K562 (cell line): ENCODE results near the gene P2RY11. TPM values are rescaled to one million over a fixed set of nuclear protein-coding genes. Genes with fewer than 3 reads are reported as not detected.

Experiments used
- ATAC-seq: fragments of 200-7000 bp; cut with Tn5 transposase; 3 replicates; pipeline ENCODE4 v1.9.1; 2020; ENCODE audit warnings: moderate library complexity
- BruUV-seq: library from RNA; stranded (reverse); fragments of 400-500 nt; replicated peaks from 2 replicates; lab custom pipeline; 2021; lab: Mats Ljungman, UMichigan
- CTCF ChIA-PET: fragments of 300-600 bp; formaldehyde crosslinking; extraction: SDS; loops from one replicate; lab custom pipeline; 2021; ENCODE audit warnings: low intra/inter-chr PET ratio; lab: Yijun Ruan, JAX
- POLR2A ChIA-PET: fragments of 300-600, 350-650 bp; sonication (Branson Sonifier 250); formaldehyde crosslinking; extraction: SDS; loops from one replicate; lab custom pipeline; 2021; ENCODE audit warnings: antibody characterized with exemption, inconsistent platforms; lab: Yijun Ruan, JAX
- DNase-seq, 4 experiments: peaks; one replicate each; pipeline versions ENCODE4 v3.0.0 to v3.0.0-alpha.2; 2011 to 2018; ENCODE audit warnings: low spot score in 3 of 4, mixed read lengths in 3 of 4; ENCODE audit errors: extremely low read depth in 1 of 4
- FAIRE-seq: peaks from 2 replicates; lab custom pipeline; 2011; peaks lifted over from hg19 to GRCh38; lab: Jason Lieb, UNC
- H2AFZ ChIP-seq: 2 replicates; pipeline ENCODE4 v1.6.0; 2011; ENCODE audit warnings: low read depth, low read length, control low read depth, inconsistent platforms
- H3K27ac ChIP-seq: fragments of 200-600 bp; 3 replicates; pipeline ENCODE4 v1.8.0; 2011; ENCODE audit warnings: low read depth, mild to moderate bottlenecking, control low read depth, inconsistent platforms, low read length, moderate library complexity, mixed read lengths; ENCODE audit errors: extremely low read depth
- H3K27me3 ChIP-seq, 2 experiments: fragments of 300-600 bp in 1 of 2; 2 replicates in 1 of 2; 3 replicates in 1 of 2; pipeline versions ENCODE4 v1.6.0 to v1.8.0; 2011; ENCODE audit warnings: inconsistent platforms in 2 of 2, low read length in 2 of 2, mild to moderate bottlenecking in 1 of 2, mixed read lengths in 1 of 2, moderate library complexity in 1 of 2; ENCODE audit not compliant: control insufficient read depth in 2 of 2, insufficient read depth in 2 of 2
- H3K36me3 ChIP-seq: fragments of 300-600 bp; 3 replicates; pipeline ENCODE4 v1.8.0; 2011; ENCODE audit warnings: mild to moderate bottlenecking, low read length, inconsistent platforms; ENCODE audit not compliant: control insufficient read depth, insufficient read depth
- H3K4me1 ChIP-seq, 2 experiments: fragments of 200-600 bp in 1 of 2; replicated peaks in 1 of 2; 2 replicates in 1 of 2; 3 replicates in 1 of 2; pipeline versions ENCODE4 v1.5.1 to v1.8.0; 2011; ENCODE audit warnings: inconsistent platforms in 2 of 2, low read length in 2 of 2, mild to moderate bottlenecking in 1 of 2, mixed read lengths in 1 of 2, moderate library complexity in 1 of 2; ENCODE audit not compliant: control insufficient read depth in 2 of 2, insufficient read depth in 2 of 2
- H3K4me2 ChIP-seq: 2 replicates; pipeline ENCODE4 v1.6.1; 2011; ENCODE audit warnings: low read length, control low read depth, inconsistent platforms, mixed read lengths; ENCODE audit not compliant: insufficient read depth
- H3K4me3 ChIP-seq: fragments of 200-600 bp; sonication (generic), shearing (Covaris generic); 2 replicates; pipeline ENCODE4 v1.5.1; 2016; ENCODE audit warnings: control low read depth, inconsistent platforms
- H3K79me2 ChIP-seq: fragments of 200-600 bp; 3 replicates; pipeline ENCODE4 v1.8.0; 2011; ENCODE audit warnings: low read length, inconsistent platforms; ENCODE audit not compliant: control insufficient read depth, insufficient read depth
- H3K9ac ChIP-seq, 2 experiments: 2 replicates each; pipeline versions ENCODE4 v1.6.0 to v1.6.1; 2011; ENCODE audit warnings: low read depth in 2 of 2, low read length in 2 of 2, control low read depth in 1 of 2, inconsistent platforms in 1 of 2, mild to moderate bottlenecking in 1 of 2, mixed read lengths in 1 of 2; ENCODE audit not compliant: insufficient read depth in 1 of 2
- H3K9me1 ChIP-seq: one replicate; pipeline ENCODE4 v1.6.0; 2011; ENCODE audit warnings: inconsistent platforms, mild to moderate bottlenecking, low read length, moderate library complexity; ENCODE audit not compliant: control insufficient read depth, insufficient read depth
- H3K9me3 ChIP-seq: replicated peaks from 2 replicates; pipeline ENCODE4 v1.5.1; 2011; ENCODE audit warnings: low read depth, low read length, inconsistent platforms; ENCODE audit not compliant: control insufficient read depth, insufficient read depth
- H4K20me1 ChIP-seq: replicated peaks from 2 replicates; pipeline ENCODE4 v1.6.1; 2011; ENCODE audit warnings: low read length, inconsistent platforms, mixed read lengths; ENCODE audit not compliant: control insufficient read depth, insufficient read depth
- ETS1 ChIP-seq: conservative IDR thresholded peaks from 2 replicates; pipeline ENCODE4 v1.6.1; 2011; ENCODE audit warnings: low read depth, mild to moderate bottlenecking, low read length; ENCODE audit not compliant: control insufficient read depth
- HSF4 ChIP-seq: fragments of 250-450 bp; sonication (Bioruptor Pico); IDR thresholded peaks from 2 replicates; pipeline ENCODE4 v2.1.2; 2022; ENCODE audit warnings: mild to moderate bottlenecking, moderate library complexity, borderline replicate concordance
- LCOR ChIP-seq: sonication (generic); formaldehyde crosslinking; IDR thresholded peaks from 2 replicates; pipeline ENCODE4 v1.8.0; 2022; ENCODE audit warnings: mild to moderate bottlenecking, missing genetic modification reagents
- NONO ChIP-seq, 2 experiments: fragments of 200-400 bp in 1 of 2; fragments of 450-650 bp in 1 of 2; formaldehyde crosslinking in 1 of 2; IDR thresholded peaks; 2 replicates each; pipeline ENCODE4 v1.6.1; 2017; ENCODE audit warnings: low read depth in 2 of 2, mild to moderate bottlenecking in 2 of 2, moderate library complexity in 2 of 2, low read length in 1 of 2
- NR1H2 ChIP-seq: sonication (generic); formaldehyde crosslinking; IDR thresholded peaks from 2 replicates; pipeline ENCODE4 v1.4.0; 2020; ENCODE audit warnings: mild to moderate bottlenecking, missing genetic modification reagents
- NUFIP1 ChIP-seq: fragments of 450-650 bp; IDR thresholded peaks from 2 replicates; pipeline ENCODE4 v1.6.1; 2018; ENCODE audit not compliant: partially characterized antibody
- PCBP1 ChIP-seq: fragments of 200-400 bp; formaldehyde crosslinking; IDR thresholded peaks from 2 replicates; pipeline ENCODE4 v1.6.1; 2018; ENCODE audit warnings: mild to moderate bottlenecking, low read depth, low read length; ENCODE audit not compliant: poor library complexity, severe bottlenecking
- WGBS: fragments of 100-300 bp; shearing (Covaris generic); methylation state at CpG from one replicate; pipeline ENCODE4 v1.1.6; 2016; ENCODE audit warnings: low coverage, mixed read lengths; ENCODE audit not compliant: insufficient coverage; ENCODE audit errors: missing lambda C conversion rate; 5-methylcytosine and 5-hydroxymethylcytosine counted together
- in situ Hi-C: fragments of 300-500 bp; cut with MboI; formaldehyde crosslinking; loops from 4 replicates; pipeline ENCODE4 v1.15.0; 2018; ENCODE audit warnings: inconsistent platforms, mixed read lengths
- intact Hi-C: fragments of 100-400 bp; cut with micrococcal nuclease; formaldehyde crosslinking; loops from 2 replicates; pipeline ENCODE4 v1.14.2; 2022
- polyA plus RNA-seq, 8 experiments: library from polyadenylated mRNA; depleted of rRNA in 4 of 8; stranded (reverse) in 5 of 8; unstranded in 3 of 8; fragments of >200 nt; fragmentation: Nextera tagmentation in 2 of 8; fragmentation: Illumina TruSeq in 1 of 8; extraction: Ambion mirVana in 2 of 8; extraction: Trizol in 1 of 8; gene quantifications; 2 replicates each; pipeline versions ENCODE4 v1.2.1 to v1.2.3, GENCODE V29; 2011 to 2014; ENCODE audit warnings: inconsistent platforms in 1 of 8, missing spikeins in 1 of 8
- total RNA-seq, 7 experiments: library from RNA; depleted of rRNA in 6 of 7; stranded (reverse); fragments of >200 nt in 6 of 7; fragmentation: Illumina TruSeq in 2 of 7; extraction: Trizol in 2 of 7; gene quantifications; 2 replicates each; pipeline versions ENCODE4 v1.2.1 to v1.2.3, GENCODE V29; 2011 to 2021; ENCODE audit warnings: low replicate concordance in 1 of 7
- TF ChIP-seq, protein P1 (sequence below): sonication (generic); formaldehyde crosslinking; IDR thresholded peaks from 2 replicates; pipeline ENCODE4 v1.8.1; 2023; ENCODE audit warnings: mild to moderate bottlenecking, missing genetic modification reagents

The P2RY11 gene
- total and polyA plus RNA-seq, 9 of the 15 experiments (the other 6 are each of a cell fraction or from before 2014, with no cell fraction given): 0.03 to 10.1 (median 1.5) TPM

- BruUV-seq: no TSS peak
- Histone ChIP-seq H3K9me3 (no peaks in the 10 kb centered on the region), H3K79me2 (no peaks in the 10 kb centered on the region), H3K27me3 (no peaks in the 10 kb centered on the region), H3K4me3 (no peak overlapping the region), H3K27ac (no peak overlapping the region), H2AFZ (no peak overlapping the region), H3K4me1 (no peaks in the 10 kb centered on the region)
- no peak for ATAC-seq
- FAIRE-seq: no peak
- POLR2A ChIA-PET: no interaction called here
- no peak for DNase-seq
- no peak for TF ChIP-seq NUFIP1
- TF ChIP-seq NONO (IDR thresholded peaks at IDR 0.05; ENCODE audit: low read depth in 2 of 2, low read length in 1 of 2): no peak
- TF ChIP-seq PCBP1: no peak
- TF ChIP-seq LCOR: no peak
- TF ChIP-seq ETS1: no peak
- TF ChIP-seq, protein P1, sequence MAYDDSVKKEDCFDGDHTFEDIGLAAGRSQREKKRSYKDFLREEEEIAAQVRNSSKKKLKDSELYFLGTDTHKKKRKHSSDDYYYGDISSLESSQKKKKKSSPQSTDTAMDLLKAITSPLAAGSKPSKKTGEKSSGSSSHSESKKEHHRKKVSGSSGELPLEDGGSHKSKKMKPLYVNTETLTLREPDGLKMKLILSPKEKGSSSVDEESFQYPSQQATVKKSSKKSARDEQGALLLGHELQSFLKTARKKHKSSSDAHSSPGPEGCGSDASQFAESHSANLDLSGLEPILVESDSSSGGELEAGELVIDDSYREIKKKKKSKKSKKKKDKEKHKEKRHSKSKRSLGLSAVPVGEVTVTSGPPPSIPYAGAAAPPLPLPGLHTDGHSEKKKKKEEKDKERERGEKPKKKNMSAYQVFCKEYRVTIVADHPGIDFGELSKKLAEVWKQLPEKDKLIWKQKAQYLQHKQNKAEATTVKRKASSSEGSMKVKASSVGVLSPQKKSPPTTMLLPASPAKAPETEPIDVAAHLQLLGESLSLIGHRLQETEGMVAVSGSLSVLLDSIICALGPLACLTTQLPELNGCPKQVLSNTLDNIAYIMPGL (CRISPR knock-in tag): no peak
- TF ChIP-seq NR1H2 (CRISPR knock-in tag): no peak
- no peak for TF ChIP-seq HSF4 (CRISPR knock-in tag)
- TF ChIP-seq, all 486 proteins: peak for 0
- CTCF ChIA-PET: no interaction called here
- in situ Hi-C loops: no loop called here
- WGBS: 96% methylated on average over 3 of the region's 3 CpGs
- Histone ChIP-seq H3K4me2 (no peak overlapping the region), H4K20me1 (no peaks in the 10 kb centered on the region; the same call in 1 of the 2 replicates), H3K36me3 (peaks cover 92% of the 10 kb centered on the region), H3K9me1 (no peaks in the 10 kb centered on the region), H3K9ac (no peak overlapping the region)
- intact Hi-C loops: no loop called here
Observed at GRCh38 chr19:10152100-10152499, 40.6 kb downstream of the P2RY11 start.
